IPS DF 6.9 (cell line): ENCODE results near the gene KPNB1.

Experiments
- DNase-seq: peaks from one replicate; pipeline ENCODE4 v3.0.0-alpha.2; 2013; ENCODE audit warnings: low read depth, low spot score
- H3K27ac ChIP-seq: one replicate; pipeline ENCODE4 v1.5.1; 2013; ENCODE audit warnings: low read length, control low read depth
- H3K27me3 ChIP-seq: 2 replicates; pipeline ENCODE4 v1.6.1; 2013; ENCODE audit warnings: mild to moderate bottlenecking, low read length; ENCODE audit not compliant: control insufficient read depth, insufficient read depth
- H3K36me3 ChIP-seq: 2 replicates; pipeline ENCODE4 v1.6.1; 2013; ENCODE audit warnings: low read length; ENCODE audit not compliant: control insufficient read depth, insufficient read depth
- H3K4me1 ChIP-seq: 2 replicates; pipeline ENCODE4 v1.6.1; 2013; ENCODE audit warnings: low read length; ENCODE audit not compliant: control insufficient read depth, insufficient read depth
- H3K4me3 ChIP-seq: 2 replicates; pipeline ENCODE4 v1.5.1; 2013; ENCODE audit warnings: mild to moderate bottlenecking, low read length
- H3K9me3 ChIP-seq: 2 replicates; pipeline ENCODE4 v1.6.1; 2013; ENCODE audit warnings: low read length, inconsistent platforms; ENCODE audit not compliant: control insufficient read depth, insufficient read depth
- WGBS: extraction: QIAGEN DNeasy Blood & Tissue Kit; methylation state at CpG from one replicate; pipeline ENCODE4 v1.1.7; 2013; ENCODE audit warnings: mixed read lengths, missing lambda C conversion rate; ENCODE audit not compliant: insufficient read length, insufficient coverage; 5-methylcytosine and 5-hydroxymethylcytosine counted together

KPNB1 gene

GRCh38 chr17:47636273-47637030 is 13.3 kb upstream of the KPNB1 start:
- Histone ChIP-seq H3K9me3 (no peaks in the 10 kb centered on the region), H3K27ac (no peak overlapping the region), H3K36me3 (no peaks in the 10 kb centered on the region), H3K4me3 (no peak overlapping the region), H3K4me1 (no peaks in the 10 kb centered on the region), H3K27me3 (no peaks in the 10 kb centered on the region)
- no peak for DNase-seq
- no CpG with 5 or more reads among the region's 2 CpGs for WGBS

GRCh38 chr17:47638903-47639302 is 10.8 kb upstream of the KPNB1 start:
- Histone ChIP-seq H3K27me3 (no peaks in the 10 kb centered on the region), H3K27ac (no peak overlapping the region), H3K4me1 (no peaks in the 10 kb centered on the region), H3K9me3 (no peaks in the 10 kb centered on the region), H3K4me3 (no peak overlapping the region), H3K36me3 (no peaks in the 10 kb centered on the region)
- no peak for DNase-seq
- no CpG with 5 or more reads among the region's 5 CpGs for WGBS

DNA sequence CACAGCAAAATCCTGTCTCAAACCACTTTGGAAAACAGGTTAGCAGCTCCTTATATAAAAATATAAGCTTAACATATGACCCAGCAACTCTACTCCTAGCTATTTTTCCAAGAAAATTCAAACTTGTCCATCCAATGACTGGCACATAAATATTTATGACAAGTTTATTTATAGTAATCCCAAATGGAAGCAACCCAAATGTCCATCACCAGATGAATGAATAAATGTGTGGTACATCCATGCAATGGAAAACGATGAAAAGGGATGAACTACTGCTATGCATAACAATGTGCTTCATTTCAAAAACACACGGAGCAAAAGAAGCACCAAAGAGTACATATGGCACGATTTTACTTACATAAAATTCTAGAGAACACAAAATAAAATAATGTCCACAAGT is 9.6 kb upstream of the KPNB1 start:
- WGBS: no CpG with 5 or more reads among the region's 3 CpGs
- H3K27ac ChIP-seq: no peak overlapping the region
- H3K9me3 ChIP-seq: no peaks in the 10 kb centered on the region
- DNase-seq: no peak
- H3K4me3 ChIP-seq: no peak overlapping the region
- H3K4me1 ChIP-seq: no peaks in the 10 kb centered on the region
- no peaks in the 10 kb centered on the region for H3K36me3 ChIP-seq
- H3K27me3 ChIP-seq: no peaks in the 10 kb centered on the region

- no peaks in the 10 kb centered on the region for H3K27me3 ChIP-seq
- H3K27ac ChIP-seq: no peak overlapping the region
- H3K36me3 ChIP-seq: no peaks in the 10 kb centered on the region
- no CpG with 5 or more reads among the region's 4 CpGs for WGBS
- no peaks in the 10 kb centered on the region for H3K9me3 ChIP-seq
- H3K4me3 ChIP-seq: no peak overlapping the region
- DNase-seq: no peak
- no peaks in the 10 kb centered on the region for H3K4me1 ChIP-seq
Measured at GRCh38 chr17:47641202-47641601, 8.5 kb upstream of the KPNB1 start.

DNA sequence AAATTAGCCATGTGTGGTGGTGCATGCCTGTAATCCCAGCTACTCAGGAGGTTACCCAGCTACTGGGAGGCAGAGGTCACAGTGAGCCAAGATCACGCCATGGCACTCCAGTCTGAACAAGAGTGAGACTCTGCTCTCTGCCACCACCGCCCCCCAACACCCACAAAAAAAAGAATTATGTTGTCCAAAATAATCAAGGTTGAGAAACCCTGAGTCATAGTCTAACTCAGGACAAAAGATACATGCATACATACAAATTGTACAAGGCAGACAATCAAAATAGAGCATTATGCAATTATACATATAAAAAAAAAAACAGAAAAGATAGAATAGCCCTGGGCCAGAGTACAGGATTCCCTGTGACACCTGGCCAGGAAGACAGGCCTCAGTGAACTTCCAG is 6.6 kb upstream of the KPNB1 start:
- Histone ChIP-seq H3K4me3 (no peak overlapping the region), H3K9me3 (no peaks in the 10 kb centered on the region), H3K27ac (no peak overlapping the region), H3K36me3 (no peaks in the 10 kb centered on the region), H3K27me3 (no peaks in the 10 kb centered on the region), H3K4me1 (no peaks in the 10 kb centered on the region)
- DNase-seq: no peak
- WGBS: no CpG with 5 or more reads among the region's 2 CpGs

GRCh38 chr17:47644324-47644723 is 5.4 kb upstream of the KPNB1 start:
- Histone ChIP-seq H3K9me3 (no peaks in the 10 kb centered on the region), H3K4me3 (no peak overlapping the region), H3K4me1 (no peaks in the 10 kb centered on the region), H3K27ac (no peak overlapping the region), H3K36me3 (no peaks in the 10 kb centered on the region), H3K27me3 (no peaks in the 10 kb centered on the region)
- DNase-seq: no peak
- WGBS: no CpG with 5 or more reads among the region's 5 CpGs

- Histone ChIP-seq H3K36me3 (peaks cover 14% of the 10 kb centered on the region; the same call in 1 of the 2 replicates), H3K4me3 (peak overlapping the region; percentile 99), H3K9me3 (no peaks in the 10 kb centered on the region), H3K27ac (no peak overlapping the region), H3K4me1 (no peaks in the 10 kb centered on the region), H3K27me3 (no peaks in the 10 kb centered on the region; the same call in 1 of the 2 replicates)
- WGBS: no CpG with 5 or more reads among the region's 48 CpGs
- no peak for DNase-seq
Measured at GRCh38 chr17:47649972-47650524, 329 bp downstream of the KPNB1 start.

DNA sequence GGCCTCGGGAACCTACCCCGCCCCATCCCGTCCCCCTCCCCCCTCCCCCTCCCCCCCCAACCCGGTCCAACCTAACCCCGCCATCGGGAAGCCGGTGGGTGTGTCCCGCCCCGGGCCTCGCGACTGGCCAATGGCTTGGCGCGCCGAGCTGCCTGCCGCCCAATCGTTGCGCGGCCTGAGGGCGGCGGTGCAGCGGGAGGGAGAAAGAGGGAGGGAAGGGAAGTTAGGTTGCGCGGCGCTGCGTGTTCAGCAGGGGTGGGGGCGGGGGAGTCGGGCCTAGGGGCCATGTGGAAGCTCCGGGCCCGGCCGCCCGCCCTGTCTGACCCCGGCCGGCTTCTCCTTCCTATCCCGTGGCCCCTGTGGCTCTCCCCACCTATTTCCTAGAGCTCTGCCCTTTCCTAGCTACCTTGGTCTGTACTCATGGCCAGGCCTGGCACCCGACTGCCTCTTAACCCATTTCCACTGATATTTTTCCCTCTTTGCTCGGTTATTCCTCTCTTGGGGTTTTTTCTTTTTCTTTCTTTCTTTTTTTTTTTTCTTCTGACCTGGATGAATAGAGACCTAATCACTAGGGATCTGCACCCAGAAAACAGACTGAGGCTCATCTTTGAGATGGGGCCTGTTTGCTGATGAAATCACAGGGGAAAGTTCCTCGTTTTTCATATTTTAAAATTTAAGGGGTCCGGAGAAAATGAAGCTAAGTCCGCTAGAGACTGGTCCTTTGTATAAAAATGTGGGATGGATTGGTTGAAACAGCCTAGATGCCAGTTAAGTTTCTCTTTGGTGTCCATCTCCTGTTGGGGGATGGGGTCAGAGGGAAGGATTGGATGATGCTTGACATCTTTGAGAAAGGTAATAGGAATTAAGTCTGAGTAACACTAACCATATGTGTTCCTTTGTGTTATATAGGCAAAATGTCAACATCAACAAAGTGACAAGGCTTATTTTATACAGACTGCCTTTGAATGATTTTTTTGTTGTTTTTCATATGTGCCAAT is 1.1 kb downstream of the KPNB1 start:
- Histone ChIP-seq H3K9me3 (no peaks in the 10 kb centered on the region), H3K27me3 (no peaks in the 10 kb centered on the region; the same call in 1 of the 2 replicates), H3K36me3 (peaks cover 20% of the 10 kb centered on the region; the same call in 1 of the 2 replicates), H3K4me3 (peak overlapping the region; percentile 99), H3K27ac (no peak overlapping the region), H3K4me1 (no peaks in the 10 kb centered on the region)
- whole genome bisulfite sequencing: no CpG with 5 or more reads among the region's 39 CpGs
- DNase-seq: peak; percentile 94

- no CpG with 5 or more reads among the region's 2 CpGs for WGBS
- DNase-seq: no peak
- H3K27ac ChIP-seq: no peak overlapping the region
- no peaks in the 10 kb centered on the region for H3K9me3 ChIP-seq
- peaks cover 26% of the 10 kb centered on the region; the same call in 1 of the 2 replicates for H3K36me3 ChIP-seq
- H3K4me3 ChIP-seq: no peak overlapping the region
- no peaks in the 10 kb centered on the region; the same call in 1 of the 2 replicates for H3K27me3 ChIP-seq
- H3K4me1 ChIP-seq: no peaks in the 10 kb centered on the region
Measured at GRCh38 chr17:47651704-47652103, 2.0 kb downstream of the KPNB1 start.

DNA sequence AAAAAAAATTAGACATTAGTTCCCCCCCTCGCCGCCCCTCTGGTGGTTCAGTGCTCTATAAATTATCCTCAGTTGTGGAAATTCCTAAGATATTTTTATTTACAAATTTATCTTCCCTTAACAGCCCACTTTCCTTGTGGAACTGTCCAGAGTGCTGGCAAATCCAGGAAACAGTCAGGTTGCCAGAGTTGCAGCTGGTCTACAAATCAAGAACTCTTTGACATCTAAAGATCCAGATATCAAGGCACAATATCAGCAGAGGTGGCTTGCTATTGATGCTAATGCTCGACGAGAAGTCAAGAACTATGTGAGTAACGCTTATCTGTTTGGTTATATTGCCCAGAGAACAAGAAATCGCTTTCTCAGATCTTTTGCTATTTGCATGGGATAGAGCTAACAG is 2.9 kb downstream of the KPNB1 start:
- no peaks in the 10 kb centered on the region for H3K9me3 ChIP-seq
- no CpG with 5 or more reads among the region's 6 CpGs for WGBS
- no peak overlapping the region for H3K4me3 ChIP-seq
- H3K36me3 ChIP-seq: peaks cover 34% of the 10 kb centered on the region
- H3K27me3 ChIP-seq: no peaks in the 10 kb centered on the region; the same call in 1 of the 2 replicates
- no peak for DNase-seq
- no peak overlapping the region for H3K27ac ChIP-seq
- no peaks in the 10 kb centered on the region for H3K4me1 ChIP-seq
